ENCODE measurements around the gene ULK4. TPM values are rescaled to one million over a fixed set of nuclear protein-coding genes. Genes with fewer than 3 reads are reported as not detected.
A peak's percentile ranks its signal among the peaks of the same experiment; 100 is the strongest.
"Not testable (repeated sequence)": the region's sequence is repeated elsewhere in the genome, so short reads cannot be mapped to it uniquely, and the experiment has no call there.

Gene ULK4
- total RNA-seq, 1 experiment from 2014 or later, result 4.2 TPM

GRCh38 chr3:41450416-41451231, 511.3 kb downstream of the ULK4 start:
- Histone ChIP-seq H3K9me3 (no peaks in the 10 kb centered on the region), H3K4me3 (ENCODE audit: low read depth, low read length) (no peak overlapping the region), H3K36me3 (ENCODE audit: control insufficient read depth, insufficient read depth, low read length) (no peaks in the 10 kb centered on the region), H3K4me1 (no peaks in the 10 kb centered on the region), H3K27me3 (replicated peaks; ENCODE audit: control insufficient read depth, insufficient read depth, low read length) (no peaks in the 10 kb centered on the region)
- BruUV-seq (replicated peaks), result no TSS peak
- Mint-ChIP-seq H3K4me1 (ENCODE audit: low read depth, unreplicated experiment) (no peaks in the 10 kb centered on the region), H3K36me3 (ENCODE audit: insufficient read depth, unreplicated experiment) (no peaks in the 10 kb centered on the region), H3K9me3 (ENCODE audit: unreplicated experiment) (no peaks in the 10 kb centered on the region), H3K4me3 (ENCODE audit: unreplicated experiment) (no peak overlapping the region), H3K27ac (ENCODE audit: unreplicated experiment) (no peak overlapping the region), H3K27me3 (ENCODE audit: insufficient read depth, unreplicated experiment) (no peaks in the 10 kb centered on the region)
- ChIA-PET CTCF (interaction anchor here (1.4 kb wide), 1 partner anchor 266 kb away, joined by 4 read pairs; no protein-coding TSS in a partner anchor), POLR2A (no interaction called here)
- DNase-seq, result peak in 1 of 2 experiments; percentile 9
- peak; percentile 14 to 38 for TF ChIP-seq CTCF (IDR thresholded peaks at IDR 0.05; ENCODE audit: insufficient read depth in 1 of 2, low read depth in 1 of 2, low read length in 1 of 2, severe bottlenecking in 1 of 2, unreplicated experiment in 1 of 2)
- intact Hi-C loops (cut with micrococcal nuclease; ENCODE audit: unreplicated experiment), result no loop called here

GRCh38 chr3:41448396-41448795, 513.5 kb downstream of the ULK4 start:
- no peak overlapping the region for H3K4me3 Mint-ChIP-seq (ENCODE audit: unreplicated experiment)
- ChIA-PET CTCF (no interaction called here), POLR2A (no interaction called here)
- no peak for TF ChIP-seq CTCF (IDR thresholded peaks at IDR 0.05; ENCODE audit: insufficient read depth in 1 of 2, low read depth in 1 of 2, low read length in 1 of 2, severe bottlenecking in 1 of 2, unreplicated experiment in 1 of 2)
- Histone ChIP-seq H3K4me3 (ENCODE audit: low read depth, low read length) (no peak overlapping the region), H3K9me3 (no peaks in the 10 kb centered on the region), H3K4me1 (no peaks in the 10 kb centered on the region), H3K27me3 (replicated peaks; ENCODE audit: control insufficient read depth, insufficient read depth, low read length) (no peaks in the 10 kb centered on the region), H3K36me3 (ENCODE audit: control insufficient read depth, insufficient read depth, low read length) (no peaks in the 10 kb centered on the region)
- H3K27me3 Mint-ChIP-seq (ENCODE audit: insufficient read depth, unreplicated experiment), result no peaks in the 10 kb centered on the region
- no peaks in the 10 kb centered on the region for H3K36me3 Mint-ChIP-seq (ENCODE audit: insufficient read depth, unreplicated experiment)
- BruUV-seq (replicated peaks), result no TSS peak
- no peaks in the 10 kb centered on the region for H3K9me3 Mint-ChIP-seq (ENCODE audit: unreplicated experiment)
- H3K4me1 Mint-ChIP-seq (ENCODE audit: low read depth, unreplicated experiment), result no peaks in the 10 kb centered on the region
- no peak for DNase-seq
- intact Hi-C loops (cut with micrococcal nuclease; ENCODE audit: unreplicated experiment), result loop anchor here (5.0 kb wide), 1 partner anchor 434 kb away; no protein-coding TSS in a partner anchor
- no peak overlapping the region for H3K27ac Mint-ChIP-seq (ENCODE audit: unreplicated experiment)

GRCh38 chr3:41447701-41448100, 514.2 kb downstream of the ULK4 start:
- Histone ChIP-seq H3K27me3 (replicated peaks; ENCODE audit: control insufficient read depth, insufficient read depth, low read length) (no peaks in the 10 kb centered on the region), H3K4me3 (ENCODE audit: low read depth, low read length) (no peak overlapping the region), H3K36me3 (ENCODE audit: control insufficient read depth, insufficient read depth, low read length) (no peaks in the 10 kb centered on the region), H3K4me1 (no peaks in the 10 kb centered on the region), H3K9me3 (no peaks in the 10 kb centered on the region)
- Mint-ChIP-seq H3K27me3 (ENCODE audit: insufficient read depth, unreplicated experiment) (no peaks in the 10 kb centered on the region), H3K9me3 (ENCODE audit: unreplicated experiment) (no peaks in the 10 kb centered on the region), H3K4me3 (ENCODE audit: unreplicated experiment) (no peak overlapping the region), H3K4me1 (ENCODE audit: low read depth, unreplicated experiment) (no peaks in the 10 kb centered on the region), H3K27ac (ENCODE audit: unreplicated experiment) (no peak overlapping the region), H3K36me3 (ENCODE audit: insufficient read depth, unreplicated experiment) (no peaks in the 10 kb centered on the region)
- no peak for TF ChIP-seq CTCF (IDR thresholded peaks at IDR 0.05; ENCODE audit: insufficient read depth in 1 of 2, low read depth in 1 of 2, low read length in 1 of 2, severe bottlenecking in 1 of 2, unreplicated experiment in 1 of 2)
- no peak for DNase-seq
- POLR2A ChIA-PET, result no interaction called here
- intact Hi-C loops (cut with micrococcal nuclease; ENCODE audit: unreplicated experiment), result loop anchor here (5.0 kb wide), 1 partner anchor 435 kb away; no protein-coding TSS in a partner anchor
- CTCF ChIA-PET, result no interaction called here
- BruUV-seq (replicated peaks), result no TSS peak

GRCh38 chr3:41446316-41446715, 515.6 kb downstream of the ULK4 start:
- DNase-seq; H3K4me1 Mint-ChIP-seq (ENCODE audit: low read depth, unreplicated experiment); H3K27me3 ChIP-seq (replicated peaks; ENCODE audit: control insufficient read depth, insufficient read depth, low read length); BruUV-seq (replicated peaks); H3K4me3 ChIP-seq (ENCODE audit: low read depth, low read length); H3K27ac Mint-ChIP-seq (ENCODE audit: unreplicated experiment); H3K9me3 Mint-ChIP-seq (ENCODE audit: unreplicated experiment); H3K4me3 Mint-ChIP-seq (ENCODE audit: unreplicated experiment); H3K36me3 ChIP-seq (ENCODE audit: control insufficient read depth, insufficient read depth, low read length); H3K36me3 Mint-ChIP-seq (ENCODE audit: insufficient read depth, unreplicated experiment); H3K27me3 Mint-ChIP-seq (ENCODE audit: insufficient read depth, unreplicated experiment); POLR2A ChIA-PET; H3K9me3 ChIP-seq; H3K4me1 ChIP-seq; CTCF ChIA-PET: not testable (repeated sequence)
- intact Hi-C loops (cut with micrococcal nuclease; ENCODE audit: unreplicated experiment), result loop anchor here (5.0 kb wide), 1 partner anchor 436 kb away; no protein-coding TSS in a partner anchor
